EL (cell line): ENCODE results near the gene MRPS18A.
"Not testable (repeated sequence)": the region's sequence is repeated elsewhere in the genome, so short reads cannot be mapped to it uniquely, and the experiment has no call there.

Experiments used
- DNase-seq: peaks from one replicate; pipeline ENCODE4 v3.0.0-alpha.2; 2016

The MRPS18A gene

GRCh38 chr6:43716099-43716498, 28.5 kb upstream of the MRPS18A start:
- no peak for DNase-seq

DNA sequence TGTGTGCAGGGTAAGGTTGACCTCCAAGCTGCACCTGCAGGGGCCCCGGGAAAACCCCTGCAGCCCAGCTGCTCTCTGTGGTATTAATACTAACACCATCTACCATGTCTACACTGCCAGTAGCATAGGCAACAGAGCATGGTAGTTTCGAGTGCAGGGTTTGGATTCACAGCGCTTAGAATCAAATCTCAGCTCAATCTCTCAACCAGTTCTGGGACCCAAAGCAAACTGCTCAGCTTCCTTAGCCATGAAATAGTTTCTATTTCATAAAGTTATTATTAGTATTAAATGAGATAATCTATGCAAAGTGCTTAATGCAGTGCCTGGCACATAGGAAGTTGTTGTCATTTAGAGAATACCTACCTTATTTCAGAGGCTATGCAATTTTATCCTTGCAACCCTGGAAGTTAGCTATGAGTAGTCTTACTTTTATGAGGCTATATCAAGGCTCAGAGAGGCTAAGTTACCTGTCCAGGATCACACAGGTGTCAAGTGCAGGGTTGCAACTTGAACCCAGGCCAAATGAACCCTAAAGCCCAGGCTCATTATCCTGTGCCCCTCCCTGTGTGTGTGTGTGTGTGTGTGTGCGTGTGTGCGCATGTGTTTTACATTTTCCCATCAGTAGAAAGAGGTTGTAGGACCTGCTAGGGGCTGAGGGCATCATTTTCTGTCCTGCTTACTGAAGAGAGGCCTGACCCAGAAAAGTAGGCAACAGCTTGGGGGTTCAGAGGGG, 27.6 kb upstream of the MRPS18A start:
- no peak for DNase-seq

DNA sequence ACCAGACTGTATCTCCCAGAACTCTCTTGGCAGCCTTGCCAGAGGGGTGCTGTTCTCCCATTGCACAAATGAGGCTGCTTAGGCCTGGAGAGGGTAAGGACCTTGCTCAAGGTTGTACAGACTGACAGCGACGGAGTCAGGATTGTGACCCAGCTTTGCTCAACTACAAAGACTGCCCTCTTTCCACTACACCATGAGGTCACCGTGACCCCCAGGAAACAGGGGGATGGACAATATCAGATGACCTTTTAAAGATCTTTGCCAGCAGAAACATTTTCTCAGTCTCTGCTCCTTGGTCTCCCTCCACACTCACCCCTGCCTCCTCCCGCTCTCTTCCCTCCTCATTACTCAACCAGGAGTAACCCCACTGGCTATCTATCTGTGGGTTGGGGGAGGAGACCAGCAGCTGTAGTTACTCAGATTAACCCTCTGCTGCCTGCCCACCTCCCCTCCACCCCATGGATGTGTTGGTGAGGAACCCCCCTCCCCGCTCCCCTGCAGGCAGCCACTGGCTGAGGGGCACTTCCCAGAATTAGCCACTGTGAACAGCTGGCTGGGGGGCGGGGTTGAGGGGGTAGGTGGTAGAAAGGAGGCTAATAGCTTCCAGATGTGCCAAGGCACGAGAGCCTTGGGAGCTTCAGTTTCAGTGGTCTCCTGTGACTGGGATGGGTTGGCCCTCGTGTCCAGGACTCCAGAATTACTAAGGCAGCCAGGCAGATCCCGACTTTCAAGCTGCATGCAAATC, 26.9 kb upstream of the MRPS18A start:
- peak; percentile 27 for DNase-seq

DNA sequence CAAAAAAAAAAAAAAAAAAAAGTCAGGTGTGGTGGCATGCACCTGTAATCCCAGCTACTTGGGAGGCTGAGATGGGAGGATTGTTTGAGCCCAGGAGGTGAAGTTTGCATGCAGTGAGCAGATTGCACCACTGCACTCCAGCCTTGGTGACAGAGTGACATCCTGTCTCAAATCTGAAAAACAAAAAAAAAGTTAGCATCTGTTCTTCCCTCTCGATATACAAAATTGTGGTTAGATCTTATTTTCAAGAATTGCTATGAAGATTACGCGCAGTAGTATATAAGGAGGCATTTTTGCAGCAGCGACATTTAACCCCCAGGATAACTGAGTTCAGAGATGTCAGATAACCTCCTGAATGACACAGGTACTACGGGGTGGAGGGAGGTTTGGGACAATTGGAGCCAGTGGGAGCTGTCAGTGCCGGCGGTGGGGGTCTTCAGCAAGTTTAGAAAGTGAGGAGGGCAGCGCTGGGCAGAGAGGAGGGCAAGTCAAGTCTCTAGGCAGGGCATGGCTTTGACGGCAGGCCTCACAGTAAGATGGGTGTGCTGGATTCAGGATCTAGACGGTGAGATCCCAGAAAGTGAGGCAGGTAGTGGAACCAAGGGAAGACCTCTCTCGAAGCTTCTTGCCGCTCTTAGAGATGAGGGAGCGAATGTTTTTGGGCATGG, 26.2 kb upstream of the MRPS18A start:
- DNase-seq, result no peak

DNA sequence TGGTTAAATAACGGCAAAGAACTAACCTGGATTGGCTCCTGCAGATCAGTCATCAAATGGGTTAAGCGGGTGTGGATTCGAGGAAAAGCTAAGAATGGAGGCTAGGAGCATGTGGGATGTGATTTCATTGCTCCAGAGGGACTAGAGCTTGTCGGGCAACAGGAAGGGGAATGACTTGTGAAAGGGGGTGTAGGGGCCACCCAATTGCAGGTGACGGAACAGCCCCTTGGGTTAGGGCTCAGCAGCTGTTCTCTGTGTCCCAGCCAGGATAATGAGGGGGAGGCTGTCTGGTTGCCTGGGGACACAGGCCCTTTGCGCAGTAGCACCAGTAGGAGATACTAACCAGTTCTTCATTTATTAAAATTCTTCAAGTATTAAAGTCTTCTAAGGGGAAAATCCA, 25.0 kb upstream of the MRPS18A start:
- DNase-seq, result no peak

GRCh38 chr6:43710576-43710975, 23.0 kb upstream of the MRPS18A start:
- no peak for DNase-seq

DNA sequence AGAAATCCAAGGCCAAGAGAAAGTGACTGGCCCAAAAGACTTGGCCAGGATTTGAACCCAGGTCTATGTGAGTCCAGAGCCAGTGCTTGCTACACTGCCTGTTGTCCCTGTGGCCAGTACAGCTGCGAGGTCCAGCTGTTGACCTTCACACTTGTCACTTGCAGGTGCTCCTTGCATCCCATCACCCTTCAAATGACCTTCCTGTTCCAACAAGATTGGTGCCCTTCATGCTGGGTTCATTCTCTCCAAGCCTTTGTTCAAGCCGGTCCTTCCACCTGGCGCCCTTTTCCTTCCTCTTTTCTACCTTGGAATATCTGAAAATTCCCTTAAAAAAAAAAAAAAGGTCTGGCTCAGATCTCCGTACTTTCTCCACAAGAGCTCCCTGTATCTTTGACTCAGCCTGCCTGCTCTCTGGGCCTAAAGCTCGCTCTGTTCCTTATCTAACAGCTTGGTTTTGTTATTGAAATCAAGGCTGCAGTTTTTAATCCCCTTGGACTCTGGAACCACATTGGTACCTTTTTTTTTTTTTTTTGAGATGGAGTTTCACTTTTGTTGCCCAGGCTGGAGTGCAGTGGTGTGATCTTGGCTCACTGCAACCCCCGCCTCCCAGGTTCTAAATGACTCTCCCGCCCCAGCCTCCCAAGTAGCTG, 22.2 kb upstream of the MRPS18A start:
- DNase-seq, result no peak

DNA sequence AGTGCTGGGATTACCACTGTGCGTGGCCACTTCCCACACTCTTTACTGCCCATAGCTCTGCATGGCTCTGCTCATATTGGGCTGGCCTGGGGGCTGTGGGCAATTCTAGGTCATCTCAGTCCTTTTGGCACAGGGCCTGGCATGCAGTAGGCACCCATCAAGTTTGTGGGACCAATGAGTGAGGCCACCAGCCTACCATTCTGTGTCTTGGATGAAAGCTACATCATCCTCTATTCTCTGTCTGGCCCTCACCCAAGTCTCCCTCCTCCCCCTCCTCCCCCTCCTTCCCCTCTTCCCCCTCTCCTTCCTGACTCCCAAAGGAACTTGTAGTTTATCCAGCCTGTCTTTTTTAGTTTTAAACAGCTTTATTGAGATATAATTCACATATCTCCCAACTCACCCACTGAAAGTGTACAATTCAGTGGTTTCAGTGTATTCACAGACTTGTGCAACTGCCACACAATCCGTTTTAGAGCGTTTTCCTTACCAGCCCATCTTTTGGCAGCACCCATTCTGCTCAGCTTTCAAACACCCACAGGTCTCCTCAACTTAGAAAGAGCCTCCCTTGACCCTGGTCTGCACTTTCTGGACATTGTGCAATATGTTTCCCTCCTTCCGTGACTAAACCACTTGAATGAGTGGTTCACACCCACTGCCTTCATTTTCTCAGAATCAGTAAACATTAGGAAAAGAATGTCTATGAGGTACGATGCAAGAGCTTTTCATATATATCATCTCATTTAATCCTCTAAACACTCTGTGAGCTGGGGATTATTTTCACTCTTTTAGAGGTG, 21.5 kb upstream of the MRPS18A start:
- peak; percentile 73 for DNase-seq

- no peak for DNase-seq
Observed at GRCh38 chr6:43707767-43708166, 20.2 kb upstream of the MRPS18A start.

GRCh38 chr6:43707269-43707668, 19.7 kb upstream of the MRPS18A start:
- DNase-seq, result no peak

- no peak for DNase-seq
Observed at GRCh38 chr6:43706788-43707187, 19.2 kb upstream of the MRPS18A start.

- no peak for DNase-seq
Observed at GRCh38 chr6:43705996-43706395, 18.4 kb upstream of the MRPS18A start.

GRCh38 chr6:43703512-43704429, 16.2 kb upstream of the MRPS18A start:
- no peak for DNase-seq

- peak; percentile 97 for DNase-seq
Observed at GRCh38 chr6:43702534-43703440, 15.2 kb upstream of the MRPS18A start.

GRCh38 chr6:43702171-43702533, 14.6 kb upstream of the MRPS18A start:
- no peak for DNase-seq

- not testable (repeated sequence) for DNase-seq
Observed at GRCh38 chr6:43700939-43701560, 13.5 kb upstream of the MRPS18A start.

DNA sequence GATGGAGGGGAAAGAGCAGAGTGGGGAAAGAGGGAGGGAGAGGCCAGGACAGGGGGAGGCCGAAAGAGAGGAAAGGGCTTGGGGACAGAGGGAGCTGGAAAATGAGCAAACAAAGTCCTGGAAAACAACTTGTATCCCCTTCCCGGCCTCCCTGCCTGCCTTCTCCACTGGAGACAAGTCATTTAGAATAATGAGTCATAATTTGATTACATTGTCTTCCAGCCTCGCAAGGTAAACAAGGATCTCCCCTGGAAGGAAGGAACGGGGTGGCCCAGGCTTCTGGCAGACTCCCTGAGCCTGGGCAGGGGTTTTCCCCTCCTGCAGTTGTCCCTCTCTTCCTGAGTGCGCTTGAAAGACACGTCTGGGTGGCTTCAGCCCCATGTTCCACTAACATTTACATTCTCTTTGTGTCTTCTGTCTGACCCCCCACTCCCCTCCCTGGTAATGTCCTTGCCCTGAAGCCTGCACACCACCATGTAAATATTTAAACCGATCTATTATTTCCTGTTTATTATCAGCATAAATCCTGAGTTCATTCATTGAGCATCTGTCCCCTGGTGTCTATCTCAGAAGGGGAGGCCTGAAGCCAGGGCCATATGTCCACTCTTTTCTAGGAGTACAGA, 12.1 kb upstream of the MRPS18A start:
- DNase-seq, result peak; percentile 33

- DNase-seq, result peak; percentile 18
Observed at GRCh38 chr6:43698584-43699349, 11.2 kb upstream of the MRPS18A start.

DNA sequence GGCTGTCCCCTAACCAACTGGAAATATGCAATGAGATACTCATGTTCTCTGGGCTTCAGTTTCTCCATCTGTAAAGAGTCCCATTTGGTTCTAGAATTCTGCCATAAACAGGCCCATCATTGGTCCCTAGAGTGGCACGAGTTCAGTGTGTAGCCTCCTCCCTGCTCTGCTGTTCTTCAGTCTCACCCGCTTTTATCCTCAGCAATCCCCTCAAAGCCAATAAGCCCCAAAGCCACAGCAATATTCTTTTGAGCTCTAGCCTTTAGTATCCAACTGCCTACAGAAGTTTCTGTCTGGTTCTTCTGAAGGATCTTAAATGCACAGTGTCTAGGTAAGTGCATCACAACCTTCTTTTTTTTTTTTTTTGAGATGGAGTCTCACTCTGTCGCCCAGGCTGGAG, 9.8 kb upstream of the MRPS18A start:
- no peak for DNase-seq
